Measurements from ENCODE around the gene CDK17. TPM values are rescaled to one million over a fixed set of nuclear protein-coding genes. Genes with fewer than 3 reads are reported as not detected.

Gene CDK17
- total RNA-seq, 1 donor from 2014 or later, result 197 TPM

DNA sequence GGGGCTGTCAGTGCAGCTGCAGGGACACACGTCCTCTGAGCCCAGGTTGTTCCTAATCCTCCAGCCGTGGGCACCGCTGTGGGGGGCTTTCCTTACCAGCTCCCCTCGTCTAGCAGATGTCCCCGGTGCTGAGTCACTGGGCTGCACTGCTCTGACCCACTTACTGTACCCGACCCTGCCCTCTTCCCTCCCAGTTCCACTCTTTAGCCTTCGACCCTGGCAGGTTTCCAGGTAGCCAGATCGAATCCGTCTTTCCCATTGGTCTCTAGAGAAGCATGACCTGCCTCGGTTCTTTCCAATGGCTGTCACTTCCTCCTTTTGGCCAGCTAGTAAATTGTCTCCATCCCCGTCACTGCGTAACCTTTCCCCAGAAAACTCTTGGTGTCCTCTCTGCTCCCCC is 157.6 kb downstream of the CDK17 start:
- no peak for DNase-seq (ENCODE audit: extremely low read depth, low read depth, low spot score)

- no peak for DNase-seq (ENCODE audit: extremely low read depth, low read depth, low spot score)
Measured at GRCh38 chr12:96241846-96242256, 158.4 kb downstream of the CDK17 start.

DNA sequence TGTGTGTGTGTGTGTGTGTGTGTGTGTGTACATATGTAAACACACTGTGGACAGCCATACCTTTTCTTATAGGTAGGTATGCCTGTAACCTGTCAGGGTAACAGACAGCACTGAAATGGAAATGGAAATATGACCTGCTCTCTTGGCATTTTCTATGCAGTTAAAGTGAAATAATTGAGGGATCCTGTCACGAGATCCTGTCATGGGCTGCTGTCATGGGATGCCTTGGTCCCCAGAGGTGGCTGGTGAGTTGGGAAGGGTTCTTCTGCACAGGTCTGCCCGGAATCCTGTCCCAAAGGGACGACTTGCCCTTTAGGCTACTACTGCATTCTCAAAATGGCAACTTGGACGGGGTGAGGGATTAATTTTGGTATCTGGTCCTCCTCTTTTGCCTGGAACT is 158.8 kb downstream of the CDK17 start:
- DNase-seq (ENCODE audit: extremely low read depth, low read depth, low spot score), result no peak

DNA sequence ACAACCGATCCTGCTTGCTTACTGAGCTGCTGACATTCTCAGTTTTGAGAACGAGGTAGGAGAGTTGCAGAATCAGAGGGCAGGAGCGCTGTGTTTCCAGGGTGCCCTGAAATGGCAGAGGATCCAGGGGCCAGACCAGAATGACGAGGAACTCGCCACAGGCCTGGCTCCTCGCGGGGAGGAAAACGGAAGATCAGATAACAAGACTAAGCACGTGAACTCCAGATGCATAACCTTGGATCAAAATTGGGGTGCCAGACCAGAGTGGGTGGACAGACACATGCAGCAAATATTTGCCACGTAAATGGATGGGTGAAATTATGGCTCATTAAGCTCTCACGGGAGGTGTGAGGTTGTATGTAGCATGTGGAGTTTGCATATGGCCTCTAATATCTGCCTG is 159.6 kb downstream of the CDK17 start:
- DNase-seq (ENCODE audit: extremely low read depth, low read depth, low spot score), result no peak

DNA sequence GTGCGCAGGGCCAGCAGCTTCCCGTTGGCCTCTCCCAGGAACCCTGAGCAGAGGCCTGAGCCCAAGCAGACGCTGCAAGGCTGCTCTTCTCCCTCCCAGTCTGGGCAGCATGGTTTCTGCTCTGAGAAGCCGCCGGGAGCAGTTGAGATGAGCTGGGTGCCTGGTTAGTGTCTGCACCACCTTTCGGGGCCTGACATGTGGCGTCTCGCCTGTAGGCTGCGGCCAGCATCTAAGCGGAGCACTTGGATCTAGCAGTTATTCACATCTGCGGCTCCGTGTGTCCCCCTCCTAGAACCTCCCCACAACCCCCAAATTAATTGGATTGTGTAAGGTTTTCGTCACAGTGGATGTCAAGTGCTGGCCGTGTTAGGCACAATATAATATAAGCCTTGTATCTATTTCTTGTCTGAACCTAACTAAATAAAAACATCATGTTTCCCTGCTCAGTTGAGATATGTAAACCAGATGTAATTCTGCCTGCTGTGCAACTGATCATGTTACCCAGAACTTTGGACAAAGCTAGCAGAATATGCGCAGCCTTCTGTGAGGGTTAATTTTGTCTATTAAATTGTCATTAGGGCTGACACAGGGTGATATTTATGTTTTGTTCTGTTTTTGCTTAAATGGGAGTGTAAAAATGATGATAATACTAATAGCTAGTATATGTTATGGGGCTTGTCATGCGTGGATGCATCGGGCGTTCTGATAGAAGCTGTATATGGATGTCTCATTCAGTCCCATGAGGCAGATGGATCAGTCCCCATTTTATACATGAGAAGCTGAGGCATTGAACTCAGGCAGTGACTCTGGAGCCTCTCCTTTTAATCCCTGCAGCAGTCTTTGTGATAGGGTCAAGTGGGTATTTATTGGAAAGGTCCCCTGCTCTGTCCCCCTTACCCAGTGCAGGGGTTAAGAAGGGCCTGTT is 160.3 kb downstream of the CDK17 start:
- no peak for DNase-seq (ENCODE audit: extremely low read depth, low read depth, low spot score)

- DNase-seq (ENCODE audit: extremely low read depth, low read depth, low spot score), result no peak
Measured at GRCh38 chr12:96238336-96239047, 161.7 kb downstream of the CDK17 start.

GRCh38 chr12:96237465-96238077 is 162.7 kb downstream of the CDK17 start:
- DNase-seq (ENCODE audit: extremely low read depth, low read depth, low spot score), result peak; percentile 77

DNA sequence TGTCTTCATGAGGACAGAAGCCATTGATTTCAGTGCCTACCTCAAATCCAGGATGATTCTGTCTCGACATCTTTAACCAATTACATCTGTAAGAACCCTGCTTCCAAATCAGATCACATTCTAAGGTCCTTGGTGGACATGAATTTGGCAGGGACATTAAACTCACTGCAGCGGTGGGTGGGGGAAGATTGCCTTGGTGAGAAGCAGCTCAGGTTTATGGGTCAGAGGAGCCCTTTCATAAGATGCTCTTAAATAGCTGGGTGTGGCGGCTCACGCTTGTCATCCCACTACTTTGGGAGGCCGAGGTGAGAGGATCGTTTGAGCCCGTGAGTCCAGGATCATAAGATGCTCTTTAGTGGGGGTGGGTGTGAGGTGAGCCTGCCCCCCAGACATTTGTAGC is 163.2 kb downstream of the CDK17 start:
- DNase-seq (ENCODE audit: extremely low read depth, low read depth, low spot score), result no peak

DNA sequence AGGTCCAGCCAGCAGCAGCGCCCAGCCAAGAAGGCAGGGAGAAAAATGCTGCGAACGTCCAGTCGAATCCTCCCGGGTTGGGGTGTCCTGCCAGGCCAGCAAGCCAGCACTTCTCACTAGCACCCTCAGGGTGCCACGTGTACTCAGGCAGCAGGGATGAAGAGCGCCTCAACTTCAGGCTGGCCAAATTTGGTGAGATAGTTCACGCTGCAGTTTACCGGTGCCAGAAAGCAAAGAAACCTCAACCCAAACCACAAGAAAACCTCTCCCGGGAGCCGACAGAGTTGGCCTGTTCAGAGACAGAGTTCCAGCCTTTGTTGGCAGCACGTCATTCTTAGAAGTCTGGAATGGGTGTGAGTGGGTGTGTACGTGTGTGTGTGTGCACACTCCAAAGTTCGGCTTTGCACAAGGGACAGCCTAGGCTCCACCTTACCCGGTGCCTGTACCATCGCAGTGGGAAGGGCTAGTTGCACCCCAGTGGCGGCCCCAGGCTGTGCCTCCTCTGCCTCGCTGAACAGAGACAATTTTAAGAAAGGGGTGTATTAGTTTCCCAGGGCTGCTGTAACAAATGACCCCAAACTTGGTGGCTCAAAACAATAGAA is 163.9 kb downstream of the CDK17 start:
- DNase-seq (ENCODE audit: extremely low read depth, low read depth, low spot score), result no peak

DNA sequence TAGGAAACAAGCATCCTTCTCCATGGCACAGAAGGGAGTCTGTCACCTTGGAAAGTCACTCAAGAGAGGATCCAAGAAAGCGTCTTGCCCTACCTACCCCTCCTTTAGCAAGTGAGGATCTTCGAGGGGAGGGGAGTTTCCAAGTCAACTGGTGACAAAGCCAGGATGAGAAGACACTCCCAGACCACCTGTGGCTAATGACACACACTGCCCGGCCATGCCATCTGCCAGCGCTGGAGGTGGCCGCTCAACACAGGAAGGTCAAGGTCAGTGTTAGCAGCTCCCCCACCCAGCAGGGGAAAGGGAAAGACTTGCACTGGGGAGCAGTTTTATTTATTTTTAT is 164.8 kb downstream of the CDK17 start:
- no peak for DNase-seq (ENCODE audit: extremely low read depth, low read depth, low spot score)

DNA sequence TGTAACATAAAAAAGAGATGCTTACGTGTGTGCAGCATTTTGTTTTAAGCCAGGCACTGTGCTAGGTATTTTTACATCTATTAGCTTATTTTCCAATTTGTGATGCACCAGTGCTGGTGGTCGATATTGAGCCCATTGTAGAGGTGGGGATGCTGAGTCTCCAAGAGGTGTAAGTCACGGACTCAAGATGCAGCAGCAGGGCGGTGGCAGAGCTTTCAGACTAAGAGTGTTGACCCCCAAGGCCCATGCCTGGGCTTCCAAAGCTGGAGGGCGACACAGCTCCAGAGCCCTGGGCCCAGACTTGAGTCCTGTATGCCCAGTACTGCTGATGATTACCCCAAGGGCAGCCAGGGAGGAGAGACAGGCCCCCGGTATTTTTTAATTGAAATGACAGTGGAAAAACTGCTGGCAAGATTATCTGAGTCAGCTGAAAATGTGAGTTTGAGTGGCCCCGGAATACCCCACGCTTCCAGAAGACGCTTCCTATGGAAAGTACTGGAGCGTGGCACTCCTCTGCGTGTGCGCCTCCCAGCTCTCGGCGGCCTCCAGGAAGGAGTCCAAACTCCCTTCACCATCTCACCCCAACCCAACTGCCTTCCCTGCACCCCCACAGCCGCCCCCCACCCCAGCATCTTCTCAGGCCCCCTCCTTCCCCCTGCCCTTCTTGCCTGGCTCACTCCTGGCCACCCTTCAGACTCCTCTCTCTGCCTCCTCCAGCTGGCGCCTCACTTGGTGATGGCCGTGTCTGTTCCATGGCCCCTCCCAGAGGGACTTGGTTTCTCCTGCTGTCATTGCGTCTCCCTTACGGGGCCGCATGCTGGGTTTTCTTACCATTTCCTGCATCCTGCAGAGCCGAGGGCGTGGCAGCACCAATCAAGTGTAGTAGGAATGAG is 165.4 kb downstream of the CDK17 start:
- DNase-seq (ENCODE audit: extremely low read depth, low read depth, low spot score), result no peak

- DNase-seq (ENCODE audit: extremely low read depth, low read depth, low spot score), result no peak
Measured at GRCh38 chr12:96233939-96234461, 166.2 kb downstream of the CDK17 start.

DNA sequence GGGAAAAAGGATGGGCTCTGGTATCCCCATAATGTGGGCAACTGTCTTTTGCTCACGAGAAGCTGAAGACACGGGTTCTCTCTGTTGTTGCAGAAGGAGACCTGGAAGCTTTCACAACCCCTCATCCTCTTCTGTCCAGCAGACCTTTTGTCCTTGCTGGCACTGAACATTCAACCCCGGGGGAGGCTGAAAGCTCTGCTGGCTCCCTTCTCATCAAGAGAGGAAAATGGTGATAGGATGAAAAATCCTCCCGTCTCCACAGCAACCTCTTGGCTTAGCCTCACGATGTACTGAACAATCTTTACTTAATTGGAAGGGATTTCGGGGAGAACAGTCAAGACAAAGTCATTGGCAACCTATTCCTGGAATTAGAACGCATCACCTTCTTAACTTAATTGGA is 167.1 kb downstream of the CDK17 start:
- no peak for DNase-seq (ENCODE audit: extremely low read depth, low read depth, low spot score)

- no peak for DNase-seq (ENCODE audit: extremely low read depth, low read depth, low spot score)
Measured at GRCh38 chr12:96230646-96231045, 169.6 kb downstream of the CDK17 start.

DNA sequence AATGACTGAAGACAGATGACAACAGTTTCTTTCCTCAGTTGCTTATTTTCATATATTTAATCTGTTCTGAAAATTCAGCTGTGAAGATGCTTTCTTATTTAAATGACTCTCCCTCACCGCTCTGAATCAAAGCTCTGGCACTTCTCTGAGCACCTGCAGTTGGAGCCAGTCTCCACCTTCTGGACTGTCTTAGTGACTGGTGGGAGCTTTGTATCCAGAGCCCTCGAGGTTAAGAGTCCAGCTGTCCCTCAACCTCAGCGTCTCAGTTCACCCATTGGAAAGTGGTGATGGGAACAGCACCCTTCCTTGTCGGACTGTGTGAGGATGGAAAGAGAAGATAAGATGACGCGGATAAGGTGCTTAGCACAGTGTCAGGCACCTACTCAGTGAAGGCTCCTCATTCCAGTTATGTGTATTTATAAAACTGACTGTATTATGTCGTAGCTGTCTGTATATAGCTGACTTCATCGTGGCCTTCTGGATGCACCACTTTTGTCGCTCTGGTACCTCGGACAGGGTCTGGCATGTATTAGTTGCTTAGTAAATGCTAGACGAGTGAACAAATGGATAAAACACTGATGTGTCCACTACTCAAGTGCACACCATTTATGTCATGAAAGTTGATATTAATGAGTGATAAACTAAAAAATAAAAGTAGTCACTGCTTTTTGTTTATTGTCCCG is 171.5 kb downstream of the CDK17 start:
- DNase-seq (ENCODE audit: extremely low read depth, low read depth, low spot score), result no peak

Data from glomerular endothelial cell (primary cell).